ENCODE results near the gene CCDC157. TPM values are rescaled to one million over a fixed set of nuclear protein-coding genes. Genes with fewer than 3 reads are reported as not detected.

The CCDC157 gene
- total RNA-seq, 1 experiment from 2014 or later, result 5.5 TPM

Other genes with a start within 250 kb of the CCDC157 start
- 202 and 260 TPM in 2 replicates for gene LIF, start 110.2 kb upstream of the CCDC157 start, total RNA-seq (2022)
- not detected in 2 replicates for gene OSM, start 90.2 kb upstream of the CCDC157 start, total RNA-seq (2022)
- gene CASTOR1, start 67.5 kb upstream of the CCDC157 start, total RNA-seq (2022), result 12.0 and 14.2 TPM in 2 replicates
- gene TBC1D10A, start 30.1 kb upstream of the CCDC157 start, total RNA-seq (2022), result 24.5 and 24.8 TPM in 2 replicates
- 181 and 197 TPM in 2 replicates for gene SF3A1, start 113 bp upstream of the CCDC157 start, total RNA-seq (2022)
- gene RNF215, start 30.4 kb downstream of the CCDC157 start, total RNA-seq (2022), result 42.5 and 48.8 TPM in 2 replicates
- 32.1 and 39.1 TPM in 2 replicates for gene SEC14L2, start 40.0 kb downstream of the CCDC157 start, total RNA-seq (2022)
- gene MTFP1, start 68.8 kb downstream of the CCDC157 start, total RNA-seq (2022), result 30.5 and 33.6 TPM in 2 replicates
- gene SEC14L3, start 115.0 kb downstream of the CCDC157 start, total RNA-seq (2022), result not detected in 2 replicates
- gene SEC14L4, start 148.7 kb downstream of the CCDC157 start, total RNA-seq (2022), result 0.35 and 0.98 TPM in 2 replicates
- 0.26 and 0.47 TPM in 2 replicates for gene SEC14L6, start 189.7 kb downstream of the CCDC157 start, total RNA-seq (2022)
- 6.5 and 8.2 TPM in 2 replicates for gene GAL3ST1, start 217.7 kb downstream of the CCDC157 start, total RNA-seq (2022)
- 98.9 and 106 TPM in 2 replicates for gene PES1, start 234.9 kb downstream of the CCDC157 start, total RNA-seq (2022)